ENCODE measurements around the gene PLEKHO1.

PLEKHO1 gene

DNA sequence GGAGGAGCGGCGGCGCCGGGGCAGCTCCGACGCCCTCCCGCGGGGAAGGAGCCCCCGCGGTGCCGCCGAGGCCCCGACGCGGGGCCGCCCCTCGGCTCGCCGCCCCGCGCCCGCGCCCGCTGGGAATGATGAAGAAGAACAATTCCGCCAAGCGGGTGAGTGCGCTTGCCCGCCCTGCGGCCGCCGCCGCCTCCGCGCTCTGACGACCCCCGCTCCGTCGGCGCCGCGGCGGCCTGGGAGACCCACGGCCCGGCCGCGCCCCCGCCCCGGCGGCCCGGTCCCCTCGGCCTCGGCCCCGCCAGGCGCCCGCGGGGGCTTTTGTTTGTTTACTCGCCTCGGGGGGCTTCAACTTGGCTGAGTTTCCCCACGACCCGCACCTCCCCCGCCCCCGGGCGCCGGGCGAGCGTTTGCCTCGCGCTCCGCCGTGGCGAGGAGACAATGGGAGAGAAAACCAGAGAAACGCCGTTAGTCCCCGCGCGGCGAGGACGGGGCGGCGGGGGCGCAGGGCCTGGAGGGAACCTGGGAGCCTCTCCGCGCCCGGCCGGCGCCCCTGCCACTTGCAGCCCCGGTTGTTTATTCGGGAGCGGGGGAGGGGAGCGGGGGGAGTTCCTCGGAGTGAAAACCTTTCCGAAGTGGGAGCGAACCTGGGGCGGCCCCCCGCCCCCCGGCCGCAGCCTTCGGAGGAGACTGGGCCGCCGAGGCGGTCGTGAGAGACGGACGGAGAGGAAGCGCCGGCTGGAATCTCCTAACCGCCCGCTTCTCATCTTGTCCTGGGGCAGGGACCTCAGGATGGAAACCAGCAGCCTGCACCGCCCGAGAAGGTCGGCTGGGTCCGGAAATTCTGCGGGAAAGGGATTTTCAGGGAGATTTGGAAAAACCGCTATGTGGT is 661 bp downstream of the PLEKHO1 start:
- peak; percentile 32 for DNase-seq

DNA sequence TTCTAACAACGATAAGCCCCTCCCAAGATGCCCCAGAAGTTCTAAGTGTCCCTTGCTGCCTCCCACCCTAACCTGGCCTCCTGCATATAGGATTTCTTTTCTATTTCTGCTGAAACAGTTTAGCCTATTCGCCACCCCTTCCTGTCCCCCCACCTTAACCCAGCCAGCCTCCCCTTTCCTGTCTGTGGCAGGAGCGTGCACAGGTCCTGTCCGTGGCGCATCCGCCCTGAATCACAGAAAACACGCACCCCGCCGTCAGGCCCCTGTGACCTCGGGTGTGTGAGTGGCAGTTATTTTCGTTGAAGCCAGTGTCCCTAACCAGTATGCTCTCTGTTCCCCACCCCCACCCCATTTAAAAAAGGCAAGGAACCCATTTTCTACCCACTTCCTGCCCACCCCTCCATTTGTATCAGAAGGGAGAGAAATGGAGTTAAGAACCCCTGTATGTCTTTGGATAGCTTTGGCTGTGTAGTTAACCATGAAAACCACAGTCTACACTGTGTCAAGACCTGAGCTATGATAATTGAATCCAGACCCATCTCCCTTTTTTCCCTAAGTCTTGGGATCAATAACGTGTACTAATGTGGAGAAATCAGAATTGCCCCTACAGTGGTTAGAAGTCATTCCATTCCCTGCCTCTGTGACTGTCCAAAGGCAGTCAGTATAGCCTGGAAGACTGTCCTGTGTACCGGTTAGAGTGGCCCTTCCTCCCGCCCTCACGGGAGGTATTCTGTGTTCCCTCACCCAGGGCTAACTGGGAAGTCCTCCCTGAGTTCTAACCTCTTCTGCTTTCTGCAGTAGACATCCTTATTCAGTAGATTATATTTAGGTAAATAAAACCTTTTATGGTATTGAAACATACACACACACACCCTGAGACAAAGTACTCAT is 1.8 kb downstream of the PLEKHO1 start:
- peak; percentile 56 for DNase-seq

- DNase-seq: no peak
These were observed 2.4 kb downstream of the PLEKHO1 start for GRCh38 chr1:150152182-150152536.

GRCh38 chr1:150152772-150153456 is 3.2 kb downstream of the PLEKHO1 start:
- DNase-seq: no peak

DNA sequence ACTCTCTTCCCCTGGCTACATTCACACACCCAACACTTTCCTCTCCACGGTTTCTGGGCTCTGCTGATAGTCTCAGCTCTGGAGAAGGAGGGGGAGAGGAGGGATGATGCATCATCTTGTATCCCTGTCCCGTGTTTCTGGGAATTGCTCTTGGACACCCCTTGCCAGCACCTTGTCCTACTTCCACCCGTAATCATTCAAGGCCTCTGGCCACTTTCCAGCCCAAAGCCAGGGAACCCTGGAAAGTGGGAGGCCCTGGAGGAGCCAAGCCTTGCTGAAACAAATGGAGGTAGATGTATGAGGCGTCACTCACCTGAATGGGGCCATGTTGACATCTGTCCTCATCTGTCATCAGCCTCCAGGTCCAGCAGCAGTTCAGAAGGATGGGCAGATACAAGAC is 4.4 kb downstream of the PLEKHO1 start:
- DNase-seq: no peak

DNA sequence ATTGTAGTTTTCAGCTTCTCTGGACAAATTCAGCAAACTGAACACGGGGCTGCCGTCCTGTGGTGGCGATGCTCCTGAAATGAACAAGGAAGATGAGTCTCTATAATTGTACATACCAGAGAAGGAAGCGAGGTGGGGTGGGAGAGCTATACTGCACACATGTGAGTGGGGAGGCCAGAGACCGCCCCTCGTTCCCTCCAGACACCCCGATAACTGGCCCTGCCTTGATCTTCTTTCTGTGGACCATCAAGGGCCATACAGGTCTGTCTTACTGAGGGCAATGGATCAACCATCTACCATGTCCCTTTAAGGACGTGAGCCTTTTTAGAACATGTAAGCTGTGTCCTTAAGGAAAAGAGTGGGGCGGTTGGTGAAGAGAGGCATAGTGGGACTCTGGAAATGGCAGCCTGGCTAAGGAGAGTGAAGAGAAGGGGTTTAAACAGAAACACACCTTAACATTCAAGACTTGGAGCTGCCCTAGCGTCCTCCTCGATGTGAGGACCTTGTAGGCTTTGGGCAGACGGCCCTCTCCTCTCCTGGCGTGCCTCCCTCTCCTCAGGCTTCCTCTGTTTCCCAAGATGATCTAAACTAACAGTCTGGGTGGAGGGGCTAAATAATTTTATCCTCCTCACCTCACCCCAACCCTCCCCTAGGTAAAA is 5.8 kb downstream of the PLEKHO1 start:
- no peak for DNase-seq

DNA sequence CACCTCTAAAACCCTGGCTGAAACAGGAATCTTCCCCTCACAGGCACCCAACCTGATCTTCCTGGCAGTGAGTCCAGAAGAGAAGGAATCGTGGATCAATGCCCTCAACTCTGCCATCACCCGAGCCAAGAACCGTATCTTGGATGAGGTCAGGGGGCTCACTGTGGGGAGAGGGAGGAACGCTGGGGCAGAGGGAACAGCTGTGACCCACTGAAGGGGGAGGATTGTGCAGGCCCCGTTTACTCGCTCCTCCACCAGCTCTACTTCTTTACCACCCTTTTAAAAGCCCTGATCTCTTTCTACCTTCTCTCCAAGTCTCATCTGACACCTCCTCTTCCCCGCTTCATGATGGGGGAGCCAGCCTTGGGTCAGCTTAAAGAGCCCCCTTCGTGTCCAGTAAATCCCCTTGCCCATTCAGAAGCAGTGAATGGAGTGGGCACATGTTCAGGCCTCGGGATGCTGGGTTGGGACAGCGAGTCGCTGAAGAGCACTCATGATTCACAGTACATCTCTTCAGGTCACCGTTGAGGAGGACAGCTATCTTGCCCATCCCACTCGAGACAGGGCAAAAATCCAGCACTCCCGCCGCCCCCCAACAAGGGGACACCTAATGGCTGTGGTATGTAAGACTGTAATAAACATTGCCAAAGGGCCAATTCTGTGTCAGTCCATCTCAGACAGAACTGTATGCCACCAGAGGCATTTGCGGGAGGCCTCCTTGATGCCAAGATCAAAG is 7.3 kb downstream of the PLEKHO1 start:
- DNase-seq: no peak

GRCh38 chr1:150159550-150159949 is 9.8 kb downstream of the PLEKHO1 start:
- no peak for DNase-seq

DNA sequence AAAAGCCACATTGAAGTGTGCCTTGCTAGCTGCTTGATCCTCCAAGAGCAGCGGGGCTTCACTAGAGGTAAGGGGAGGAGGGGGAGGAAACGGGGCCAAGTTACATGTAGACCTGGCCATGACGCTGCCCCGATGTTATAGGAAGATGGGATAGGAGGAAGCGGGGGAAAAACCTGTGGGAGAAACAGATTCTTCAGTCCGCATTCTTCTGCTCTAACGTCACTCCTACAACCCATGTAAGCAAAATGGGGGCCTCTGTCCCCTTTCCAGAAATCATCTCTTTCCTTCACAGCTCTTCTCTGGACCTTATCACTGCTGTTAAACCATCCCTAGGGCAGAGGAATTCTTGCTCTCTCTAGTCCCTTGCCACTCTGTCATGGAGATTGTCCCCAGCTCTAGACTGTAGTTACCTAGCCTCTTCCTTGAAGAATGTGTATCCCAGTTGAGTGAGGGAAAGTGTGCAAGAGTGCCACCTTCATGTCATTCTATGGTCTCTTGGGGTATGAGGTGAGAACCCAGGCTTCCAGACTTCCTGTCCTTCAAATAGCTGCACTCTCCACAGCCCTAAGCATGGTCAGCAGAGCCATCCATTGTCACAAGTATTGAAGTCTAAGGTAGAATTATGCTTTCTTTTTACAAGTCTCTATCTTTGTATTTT is 11.4 kb downstream of the PLEKHO1 start:
- no peak for DNase-seq

- no peak for DNase-seq
These were observed 12.2 kb downstream of the PLEKHO1 start for GRCh38 chr1:150161747-150162581.

GRCh38 chr1:150162582-150162861 is 12.8 kb downstream of the PLEKHO1 start:
- DNase-seq: no peak

- no peak for DNase-seq
These were observed 13.4 kb downstream of the PLEKHO1 start for GRCh38 chr1:150162862-150163706.

GRCh38 chr1:150164224-150164623 is 14.5 kb downstream of the PLEKHO1 start:
- no peak for DNase-seq

- DNase-seq: no peak
These were observed 15.1 kb downstream of the PLEKHO1 start for GRCh38 chr1:150164779-150165178.

DNA sequence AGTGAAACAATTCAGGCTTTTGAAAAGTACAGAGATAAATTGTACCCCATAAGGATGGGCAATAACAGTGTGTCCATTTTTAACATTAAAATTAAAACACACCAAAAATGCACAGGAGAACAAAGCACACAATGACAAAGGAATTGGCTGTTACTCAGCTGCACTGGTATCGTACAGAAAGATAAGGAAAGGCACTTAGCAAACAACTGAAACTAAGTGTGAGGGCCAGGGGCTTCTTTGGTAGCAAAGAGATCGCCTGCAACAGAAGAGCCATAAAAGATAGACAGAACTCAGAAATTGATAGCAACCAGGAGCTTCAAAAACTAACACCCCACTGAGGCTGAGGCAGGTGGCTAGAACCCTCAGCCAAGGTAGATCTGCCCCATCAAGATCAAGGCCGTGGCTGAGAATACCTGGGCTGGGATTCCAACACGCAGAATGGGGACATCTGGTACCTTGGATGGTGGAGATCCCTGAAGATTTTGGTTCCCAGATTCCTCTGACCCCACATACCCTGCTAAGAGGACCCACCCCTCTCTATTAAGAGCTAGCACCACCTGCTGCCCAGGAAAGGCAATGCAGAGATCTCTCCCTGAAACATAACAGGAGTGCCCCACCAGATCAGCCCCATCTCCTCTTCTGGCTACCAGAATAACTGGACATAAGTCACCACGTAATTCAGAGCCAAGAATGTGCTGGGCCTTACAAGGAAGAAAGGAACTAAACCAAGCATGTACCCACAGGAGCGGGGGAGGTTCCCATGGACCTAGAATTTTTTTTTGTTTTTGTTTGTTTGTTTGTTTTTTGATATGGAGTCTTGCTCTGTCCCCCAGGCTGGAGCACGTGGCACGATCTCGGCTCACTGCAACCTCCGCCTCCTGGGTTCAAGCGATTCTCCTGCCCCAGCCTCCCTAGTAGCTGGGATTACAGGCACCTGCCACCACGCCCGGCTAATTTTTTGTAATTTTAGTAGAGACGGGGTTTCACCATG is 16.2 kb downstream of the PLEKHO1 start:
- peak; percentile 54 for DNase-seq

DNA sequence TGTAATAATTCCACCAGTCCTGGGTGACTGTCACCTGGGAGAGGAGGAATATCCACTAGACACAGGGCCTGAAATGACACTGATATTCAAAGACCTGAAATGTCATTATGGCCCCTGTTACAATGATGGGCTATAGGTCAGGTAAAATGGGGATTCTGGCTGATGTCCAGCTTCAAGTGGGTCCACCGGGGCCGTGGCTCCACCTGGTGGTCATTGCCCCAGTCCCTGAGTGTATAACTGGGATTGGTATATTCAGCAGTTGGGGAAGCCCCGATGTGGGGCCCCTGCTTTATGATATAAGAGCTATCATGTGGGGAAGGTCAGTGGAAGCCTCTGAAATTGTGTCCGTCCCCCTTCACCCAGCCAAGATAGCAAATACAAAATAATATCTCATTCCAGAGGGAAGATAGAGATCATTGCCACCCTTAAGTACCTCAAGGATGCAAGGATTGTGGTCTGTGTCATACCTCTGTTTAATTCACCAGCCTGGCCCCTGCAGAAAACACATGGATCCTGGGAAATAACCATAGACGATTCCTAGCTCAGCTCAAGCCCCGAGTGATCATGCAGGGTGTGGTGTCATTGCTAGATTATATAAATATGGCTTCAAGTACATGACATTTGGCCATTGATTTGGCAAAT is 19.4 kb downstream of the PLEKHO1 start:
- DNase-seq: peak; percentile 47

- no peak for DNase-seq
These were observed 22.1 kb downstream of the PLEKHO1 start for GRCh38 chr1:150171801-150172200.

DNA sequence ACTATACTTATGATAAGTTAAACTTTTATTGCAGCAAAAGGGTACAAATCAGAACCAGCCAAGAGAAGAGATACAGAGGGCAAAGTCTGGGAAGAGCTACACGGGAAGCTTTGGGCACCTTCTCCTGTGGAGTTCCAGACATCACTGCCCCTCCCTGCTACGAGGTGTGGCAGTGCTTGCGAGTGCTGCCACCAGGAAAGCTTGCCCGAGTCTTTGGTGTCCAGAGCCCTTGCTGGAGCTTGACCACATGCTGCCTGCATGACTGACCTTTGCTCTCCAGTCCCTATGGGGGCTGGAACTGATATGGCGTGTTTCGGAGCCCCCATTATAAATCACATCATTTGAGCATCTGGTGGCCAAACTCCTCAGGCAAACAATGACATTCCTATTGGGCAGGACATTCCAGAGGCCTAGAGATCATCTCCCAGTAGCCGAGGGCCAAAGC is 23.4 kb downstream of the PLEKHO1 start:
- DNase-seq: no peak
